HepG2 (cell line): ENCODE data around the gene FCHSD1. TPM values are rescaled to one million over a fixed set of nuclear protein-coding genes. Genes with fewer than 3 reads are reported as not detected.

Source experiments
- CBFB ChIP-seq: sonication (generic); formaldehyde crosslinking; IDR thresholded peaks from 2 replicates; pipeline ENCODE4 v1.4.0; 2020; ENCODE audit warnings: missing genetic modification reagents
- CBX2 ChIP-seq, 2 experiments: fragments of 200-600 bp in 1 of 2; sonication (generic); formaldehyde crosslinking in 1 of 2; IDR thresholded peaks; 2 replicates each; pipeline versions ENCODE4 v1.7.0 to v1.8.1; 2018 to 2022; ENCODE audit warnings: low read depth in 2 of 2, low read length in 1 of 2, mild to moderate bottlenecking in 1 of 2, missing genetic modification reagents in 1 of 2
- CREM ChIP-seq, 2 experiments: sonication (generic) in 1 of 2; formaldehyde crosslinking in 1 of 2; IDR thresholded peaks; 2 replicates each; pipeline versions ENCODE4 v1.4.0 to v1.6.1; 2016 to 2020; ENCODE audit warnings: antibody characterized with exemption in 1 of 2, mild to moderate bottlenecking in 1 of 2, missing genetic modification reagents in 1 of 2
- MNT ChIP-seq: fragments of 450-650 bp; IDR thresholded peaks from 2 replicates; pipeline ENCODE4 v1.6.1; 2016
- NFIC ChIP-seq: IDR thresholded peaks from 2 replicates; pipeline ENCODE4 v1.6.1; 2012; ENCODE audit warnings: mild to moderate bottlenecking, low read length, inconsistent platforms
- PRDM10 ChIP-seq: sonication (generic); formaldehyde crosslinking; IDR thresholded peaks from 2 replicates; pipeline ENCODE4 v1.4.0; 2020; ENCODE audit warnings: low read depth, missing genetic modification reagents
- TAF15 ChIP-seq: fragments of 200-400 bp; formaldehyde crosslinking; IDR thresholded peaks from one replicate; pipeline ENCODE4 v1.6.1; 2018; ENCODE audit warnings: mild to moderate bottlenecking, low read depth, low read length; ENCODE audit not compliant: poor library complexity, severe bottlenecking
- ZBTB43 ChIP-seq: sonication (generic); formaldehyde crosslinking; conservative IDR thresholded peaks from 2 replicates; pipeline ENCODE4 v1.4.0; 2020; ENCODE audit warnings: missing genetic modification reagents
- ZIK1 ChIP-seq: sonication (generic); formaldehyde crosslinking; IDR thresholded peaks from 2 replicates; pipeline ENCODE4 v1.5.0; 2020; ENCODE audit warnings: mild to moderate bottlenecking, low read depth, missing genetic modification reagents, borderline replicate concordance
- ZNF552 ChIP-seq: sonication (generic); formaldehyde crosslinking; IDR thresholded peaks from 2 replicates; pipeline ENCODE4 v1.9.0; 2022; ENCODE audit warnings: missing genetic modification reagents, mild to moderate bottlenecking, borderline replicate concordance
- ZNF580 ChIP-seq: IDR thresholded peaks from 2 replicates; pipeline ENCODE4 v1.6.1; 2016; ENCODE audit warnings: low read depth, borderline replicate concordance
- ZNF646 ChIP-seq: sonication (generic); formaldehyde crosslinking; IDR thresholded peaks from 2 replicates; pipeline ENCODE4 v1.9.0; 2021; ENCODE audit warnings: mild to moderate bottlenecking, missing genetic modification reagents
- ZNF709 ChIP-seq: sonication (generic); formaldehyde crosslinking; IDR thresholded peaks from 2 replicates; pipeline ENCODE4 v1.5.0; 2020; ENCODE audit warnings: mild to moderate bottlenecking, missing genetic modification reagents
- ZNF749 ChIP-seq: sonication (generic); formaldehyde crosslinking; IDR thresholded peaks from 2 replicates; pipeline ENCODE4 v1.8.0; 2022; ENCODE audit warnings: mild to moderate bottlenecking, missing genetic modification reagents, moderate library complexity, borderline replicate concordance
- polyA plus RNA-seq, 8 experiments: library from polyadenylated mRNA; depleted of rRNA in 3 of 8; stranded (reverse) in 7 of 8; unstranded in 1 of 8; fragments of >200 nt; fragmentation: Illumina TruSeq in 4 of 8; extraction: Trizol in 4 of 8; gene quantifications; 2 replicates each; pipeline versions ENCODE4 v1.2.1 to v1.2.3, GENCODE V29; 2011 to 2016; ENCODE audit warnings: low read depth in 4 of 8, missing spikeins in 1 of 8, mixed read lengths in 1 of 8; ENCODE audit not compliant: insufficient read depth in 1 of 8
- total RNA-seq, 5 experiments: library from RNA; depleted of rRNA; stranded (reverse); fragments of >200 nt; fragmentation: Illumina TruSeq; extraction: Trizol; gene quantifications; 2 replicates each; pipeline ENCODE4 v1.2.3, GENCODE V29; 2016; ENCODE audit warnings: low read depth in 1 of 5

The FCHSD1 gene
- total and polyA plus RNA-seq, 2 of the 13 experiments (the other 11 are each of a cell fraction or from before 2014, with no cell fraction given) = 5.5 to 15.4 TPM

- TF ChIP-seq ZNF646 = peak; percentile 33; the same call in 1 of the 2 replicates
- no peak for TF ChIP-seq ZNF709 (CRISPR knock-in tag)
- TF ChIP-seq MNT = 0 out of 2 replicates have a peak, but pooled peaks have one; percentile 3
- TF ChIP-seq ZNF552 (CRISPR knock-in tag) = 0 out of 2 replicates have a peak, but pooled peaks have one; percentile 26
- peak; percentile 75 for TF ChIP-seq PRDM10 (CRISPR knock-in tag)
- no peak for TF ChIP-seq NFIC
- TF ChIP-seq ZBTB43 = no peak
- no peak for TF ChIP-seq TAF15
- TF ChIP-seq CBFB (CRISPR knock-in tag) = no peak
- no peak for TF ChIP-seq ZNF580 (CRISPR knock-in tag)
- no peak for TF ChIP-seq ZIK1
- TF ChIP-seq CREM (IDR thresholded peaks at IDR 0.05) = no peak
- TF ChIP-seq CREM (CRISPR knock-in tag; IDR thresholded peaks at IDR 0.05) = no peak
- 0 out of 2 replicates have a peak, but pooled peaks have one; percentile 34 for TF ChIP-seq ZNF749 (CRISPR knock-in tag)
- no peak for TF ChIP-seq CBX2 (IDR thresholded peaks at IDR 0.05; ENCODE audit: low read depth, low read length)
- no peak for TF ChIP-seq CBX2 (CRISPR knock-in tag; IDR thresholded peaks at IDR 0.05; ENCODE audit: low read depth)
These were observed 13.3 kb downstream of the FCHSD1 start (continued) for GRCh38 chr5:141637767-141638419.
